Endothelial cell of umbilical vein (primary cell): ENCODE measurements around the gene OR8B4. TPM values are rescaled to one million over a fixed set of nuclear protein-coding genes. Genes with fewer than 3 reads are reported as not detected.

Source experiments
- BruUV-seq: library from RNA; stranded (reverse); fragments of 400-500 nt; replicated peaks from 2 replicates; lab custom pipeline; 2021; lab: Mats Ljungman, UMichigan
- CTCF ChIA-PET: fragments of 300-600, 350-600 bp; sonication (Branson Sonifier 250); formaldehyde crosslinking; loops from one replicate; lab custom pipeline; 2021; ENCODE audit warnings: antibody characterized with exemption, inconsistent platforms; lab: Charles Lee
- POLR2A ChIA-PET: fragments of 300-600, 350-600 bp; sonication (Branson Sonifier 250); formaldehyde crosslinking; loops from one replicate; lab custom pipeline; 2021; ENCODE audit warnings: antibody characterized with exemption, inconsistent platforms; lab: Charles Lee
- DNase-seq: peaks from one replicate; pipeline ENCODE4 v3.0.0-alpha.2; 2011; ENCODE audit warnings: low read depth, low spot score
- FAIRE-seq: peaks from 2 replicates; lab custom pipeline; 2011; peaks lifted over from hg19 to GRCh38; lab: Jason Lieb, UNC
- H2AFZ ChIP-seq: 2 replicates; pipeline ENCODE4 v1.6.0; 2012; ENCODE audit warnings: low read depth, low read length, control low read depth, inconsistent platforms
- H3K27ac ChIP-seq: 2 replicates; pipeline ENCODE4 v1.5.1; 2011; ENCODE audit warnings: low read depth, mild to moderate bottlenecking, control low read depth, low read length, moderate library complexity; ENCODE audit not compliant: insufficient read depth
- H3K27me3 ChIP-seq, 2 experiments: 2 replicates each; pipeline versions ENCODE4 v1.6.0 to v1.6.1; 2011; ENCODE audit warnings: low read length in 2 of 2, mixed read lengths in 1 of 2; ENCODE audit not compliant: control insufficient read depth in 2 of 2, insufficient read depth in 2 of 2
- H3K36me3 ChIP-seq, 2 experiments: 2 replicates in 1 of 2; 3 replicates in 1 of 2; pipeline ENCODE4 v1.5.1; 2011; ENCODE audit warnings: low read length in 2 of 2, mild to moderate bottlenecking in 1 of 2, moderate library complexity in 1 of 2; ENCODE audit not compliant: control insufficient read depth in 2 of 2, insufficient read depth in 2 of 2; ENCODE audit errors: extremely low read depth in 1 of 2
- H3K4me1 ChIP-seq: 3 replicates; pipeline ENCODE4 v1.5.1; 2011; ENCODE audit warnings: mild to moderate bottlenecking, low read length; ENCODE audit not compliant: control insufficient read depth, insufficient read depth; ENCODE audit errors: extremely low read depth
- H3K4me2 ChIP-seq: 2 replicates; pipeline ENCODE4 v1.6.1; 2011; ENCODE audit warnings: low read length, control low read depth, mixed read lengths; ENCODE audit not compliant: insufficient read depth
- H3K4me3 ChIP-seq, 3 experiments: fragments of 200-600 bp in 1 of 3; sonication (generic), shearing (Covaris generic) in 1 of 3; replicated peaks in 1 of 3; 2 replicates each; pipeline ENCODE4 v1.5.1; 2011 to 2016; ENCODE audit warnings: control low read depth in 3 of 3, low read length in 3 of 3, mild to moderate bottlenecking in 2 of 3, inconsistent platforms in 1 of 3, low read depth in 1 of 3, moderate library complexity in 1 of 3; ENCODE audit not compliant: insufficient read depth in 1 of 3
- H3K79me2 ChIP-seq: 2 replicates; pipeline ENCODE4 v1.6.0; 2012; ENCODE audit warnings: low read length, inconsistent platforms; ENCODE audit not compliant: control insufficient read depth, insufficient read depth
- H3K9ac ChIP-seq: replicated peaks from 2 replicates; pipeline ENCODE3; 2011; ENCODE audit warnings: low read length, control low read depth; ENCODE audit not compliant: insufficient read depth; ENCODE audit errors: extremely low read depth
- H3K9me1 ChIP-seq: replicated peaks from 3 replicates; pipeline ENCODE4 v1.6.0; 2011; ENCODE audit warnings: mild to moderate bottlenecking, low read length; ENCODE audit not compliant: control insufficient read depth, insufficient read depth; ENCODE audit errors: extremely low read depth
- H3K9me3 ChIP-seq: replicated peaks from 2 replicates; pipeline ENCODE4 v1.5.1; 2012; ENCODE audit warnings: low read length, inconsistent platforms; ENCODE audit not compliant: control insufficient read depth, insufficient read depth
- H4K20me1 ChIP-seq: replicated peaks from 2 replicates; pipeline ENCODE3; 2011; ENCODE audit warnings: mild to moderate bottlenecking, low read length; ENCODE audit not compliant: control insufficient read depth, insufficient read depth; ENCODE audit errors: extremely low read depth
- EZH2 ChIP-seq: IDR thresholded peaks from 2 replicates; pipeline ENCODE4 v1.6.1; 2012; ENCODE audit warnings: borderline replicate concordance, low read depth, mild to moderate bottlenecking, moderate library complexity, low read length, inconsistent platforms; ENCODE audit not compliant: severe bottlenecking
- FOS ChIP-seq: IDR thresholded peaks from 2 replicates; pipeline ENCODE4 v1.6.1; 2011; ENCODE audit warnings: mild to moderate bottlenecking, low read length, moderate library complexity, borderline replicate concordance; ENCODE audit not compliant: insufficient read depth
- GATA2 ChIP-seq: IDR thresholded peaks from 2 replicates; pipeline ENCODE4 v1.7.0; 2011; ENCODE audit warnings: low read depth, mild to moderate bottlenecking, moderate library complexity, mixed read lengths, low read length; ENCODE audit not compliant: insufficient read length, insufficient read depth
- JUN ChIP-seq: IDR thresholded peaks from 2 replicates; pipeline ENCODE4 v1.6.1; 2011; ENCODE audit warnings: borderline replicate concordance, low read depth; ENCODE audit not compliant: insufficient read length, insufficient read depth
- MYC ChIP-seq: IDR thresholded peaks from one replicate; pipeline ENCODE4 v1.6.1; 2011; ENCODE audit warnings: mild to moderate bottlenecking, low read depth, low read length
- POLR2A ChIP-seq: IDR thresholded peaks from 2 replicates; pipeline ENCODE4 v1.6.1; 2012; ENCODE audit warnings: low read depth, mild to moderate bottlenecking, control low read depth, low read length
- POLR2AphosphoS5 ChIP-seq: IDR thresholded peaks from 2 replicates; pipeline ENCODE4 v1.6.1; 2012; ENCODE audit warnings: low read depth, mild to moderate bottlenecking, control low read depth, low read length, moderate library complexity; ENCODE audit not compliant: insufficient read depth
- dilution Hi-C: fragments of 300-500 bp; cut with MboI; formaldehyde crosslinking; loops from one replicate; pipeline ENCODE4 v1.15.0; 2019; ENCODE audit warnings: low sequenced_read_pairs; ENCODE audit not compliant: extremely low pct_ligation_motif_present
- intact Hi-C: fragments of 100-400 bp; cut with micrococcal nuclease; formaldehyde crosslinking; loops from one replicate; pipeline ENCODE4 v1.10.0; 2022
- polyA plus RNA-seq, 4 experiments: library from polyadenylated mRNA; depleted of rRNA in 3 of 4; stranded (reverse) in 3 of 4; unstranded in 1 of 4; fragments of >200 nt; gene quantifications; 2 replicates each; pipeline versions ENCODE4 v1.2.1 to v1.2.3, GENCODE V29; 2011 to 2012; ENCODE audit warnings: missing spikeins in 1 of 4
- total RNA-seq: library from RNA; stranded (reverse); gene quantifications from 2 replicates; pipeline ENCODE4 v1.2.3, GENCODE V29; 2021
- TF ChIP-seq, protein P1 (sequence below), 2 donors: IDR thresholded peaks; 1 replicate in 1 of 2; 2 replicates in 1 of 2; pipeline ENCODE4 v1.5.1; 2011; ENCODE audit warnings: low read length in 2 of 2, mild to moderate bottlenecking in 2 of 2, moderate library complexity in 2 of 2, control low read depth in 1 of 2, inconsistent platforms in 1 of 2, low read depth in 1 of 2; ENCODE audit not compliant: insufficient read depth in 1 of 2; ENCODE audit errors: extremely low read depth in 1 of 2
- TF ChIP-seq, protein P2 (sequence below): IDR thresholded peaks from 2 replicates; pipeline ENCODE4 v1.6.1; 2011; ENCODE audit not compliant: insufficient read depth, insufficient read length

OR8B4 gene
- total and polyA plus RNA-seq, 2 donors (not counting 3 experiments of a cell fraction or from before 2014, with no cell fraction given) = not detected

DNA sequence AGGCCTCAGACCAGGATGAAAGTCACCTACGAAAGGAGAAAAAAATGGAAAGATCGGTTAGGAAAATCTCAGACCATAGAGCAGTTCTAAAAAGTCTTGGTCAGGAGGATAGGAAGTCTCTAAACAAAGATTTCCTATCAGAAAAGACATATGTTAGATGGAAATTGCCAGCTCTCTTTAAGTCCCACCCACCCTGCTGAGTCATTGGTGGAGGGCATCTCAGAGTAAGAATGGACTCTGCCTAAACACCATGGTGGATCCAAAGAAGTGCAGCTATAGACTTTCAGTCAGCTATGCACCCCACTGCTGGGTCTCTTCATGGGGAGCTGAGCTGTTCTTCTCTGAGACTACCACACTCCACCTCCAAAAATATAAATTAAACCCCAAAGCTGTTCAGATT, 44.1 kb downstream of the OR8B4 start:
- Histone ChIP-seq H3K9me3 (no peaks in the 10 kb centered on the region), H3K9me1 (no peaks in the 10 kb centered on the region), H3K4me2 (no peak overlapping the region), H3K79me2 (no peaks in the 10 kb centered on the region), H3K27ac (no peak overlapping the region), H4K20me1 (no peaks in the 10 kb centered on the region), H2AFZ (no peak overlapping the region), H3K4me3 (no peak overlapping the region), H3K4me1 (no peaks in the 10 kb centered on the region), H3K9ac (no peak overlapping the region), H3K27me3 (no peaks in the 10 kb centered on the region), H3K36me3 (no peaks in the 10 kb centered on the region)
- FAIRE-seq (no peak), DNase-seq (no peak)
- no peak for TF ChIP-seq POLR2A
- no peak for TF ChIP-seq JUN
- dilution Hi-C loops = no loop called here
- no TSS peak for BruUV-seq
- POLR2A ChIA-PET = no interaction called here
- CTCF ChIA-PET = no interaction called here
- intact Hi-C loops = no loop called here

DNA sequence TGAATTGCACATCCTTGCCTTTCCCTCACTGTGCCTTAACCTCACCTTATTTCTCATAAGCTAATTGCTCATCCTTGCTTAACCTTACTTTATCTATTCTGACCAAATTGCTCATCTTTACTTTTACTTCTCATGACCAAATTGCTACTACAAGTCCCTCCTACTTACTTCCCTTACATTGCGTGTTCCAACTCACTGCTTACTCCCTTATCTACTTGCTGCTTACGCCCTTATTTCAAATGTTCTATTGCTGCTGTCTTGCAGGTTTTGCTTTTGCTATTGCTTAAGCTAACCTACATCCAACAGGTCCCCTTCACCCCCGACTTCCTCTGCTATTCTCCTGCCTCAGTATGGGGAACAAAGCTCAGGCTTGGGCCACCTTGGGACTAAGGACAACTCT, 48.4 kb downstream of the OR8B4 start:
- intact Hi-C loops = no loop called here
- H2AFZ ChIP-seq = no peak overlapping the region
- no peak overlapping the region for H3K27ac ChIP-seq
- dilution Hi-C loops = no loop called here
- TF ChIP-seq POLR2AphosphoS5 = no peak
- TF ChIP-seq, protein P1, sequence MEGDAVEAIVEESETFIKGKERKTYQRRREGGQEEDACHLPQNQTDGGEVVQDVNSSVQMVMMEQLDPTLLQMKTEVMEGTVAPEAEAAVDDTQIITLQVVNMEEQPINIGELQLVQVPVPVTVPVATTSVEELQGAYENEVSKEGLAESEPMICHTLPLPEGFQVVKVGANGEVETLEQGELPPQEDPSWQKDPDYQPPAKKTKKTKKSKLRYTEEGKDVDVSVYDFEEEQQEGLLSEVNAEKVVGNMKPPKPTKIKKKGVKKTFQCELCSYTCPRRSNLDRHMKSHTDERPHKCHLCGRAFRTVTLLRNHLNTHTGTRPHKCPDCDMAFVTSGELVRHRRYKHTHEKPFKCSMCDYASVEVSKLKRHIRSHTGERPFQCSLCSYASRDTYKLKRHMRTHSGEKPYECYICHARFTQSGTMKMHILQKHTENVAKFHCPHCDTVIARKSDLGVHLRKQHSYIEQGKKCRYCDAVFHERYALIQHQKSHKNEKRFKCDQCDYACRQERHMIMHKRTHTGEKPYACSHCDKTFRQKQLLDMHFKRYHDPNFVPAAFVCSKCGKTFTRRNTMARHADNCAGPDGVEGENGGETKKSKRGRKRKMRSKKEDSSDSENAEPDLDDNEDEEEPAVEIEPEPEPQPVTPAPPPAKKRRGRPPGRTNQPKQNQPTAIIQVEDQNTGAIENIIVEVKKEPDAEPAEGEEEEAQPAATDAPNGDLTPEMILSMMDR (IDR thresholded peaks at IDR 0.05; ENCODE audit: extremely low read depth in 1 of 2, insufficient read depth in 1 of 2, low read depth in 1 of 2, low read length in 2 of 2) = no peak
- no peak for TF ChIP-seq MYC
- no peak for TF ChIP-seq POLR2A
- no peak for TF ChIP-seq JUN
- no peak for TF ChIP-seq FOS
- TF ChIP-seq EZH2 = no peak
- no peak for TF ChIP-seq GATA2
- TF ChIP-seq, protein P2, sequence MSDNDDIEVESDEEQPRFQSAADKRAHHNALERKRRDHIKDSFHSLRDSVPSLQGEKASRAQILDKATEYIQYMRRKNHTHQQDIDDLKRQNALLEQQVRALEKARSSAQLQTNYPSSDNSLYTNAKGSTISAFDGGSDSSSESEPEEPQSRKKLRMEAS = no peak
- no peaks in the 10 kb centered on the region for H4K20me1 ChIP-seq
- no peaks in the 10 kb centered on the region for H3K4me1 ChIP-seq
- CTCF ChIA-PET = no interaction called here
- BruUV-seq = no TSS peak
- no peaks in the 10 kb centered on the region for H3K9me3 ChIP-seq
- DNase-seq = no peak
- no peaks in the 10 kb centered on the region for H3K9me1 ChIP-seq
- no peak overlapping the region for H3K9ac ChIP-seq
- no peak overlapping the region for H3K4me2 ChIP-seq
- no peak for FAIRE-seq
- H3K4me3 ChIP-seq = no peak overlapping the region
- no peaks in the 10 kb centered on the region for H3K36me3 ChIP-seq
- H3K27me3 ChIP-seq = peaks cover 0 to 4% of the 10 kb centered on the region in 2 experiments
- H3K79me2 ChIP-seq = no peaks in the 10 kb centered on the region
- POLR2A ChIA-PET = no interaction called here
